PFSK-1 (cell line): Measurements from ENCODE around the gene VAPA.

Experiments
- FOXP2 ChIP-seq: optimal IDR thresholded peaks from 2 replicates; pipeline ENCODE3; 2011; ENCODE audit warnings: borderline replicate concordance, control low read depth, inconsistent platforms; ENCODE audit not compliant: insufficient read depth; ENCODE audit errors: extremely low read length, extremely low read depth
- POLR2AphosphoS5 ChIP-seq: IDR thresholded peaks from 2 replicates; pipeline ENCODE4 v1.6.1; 2012; ENCODE audit warnings: low read depth, mild to moderate bottlenecking, control low read depth, low read length, moderate library complexity
- REST ChIP-seq, 2 experiments: IDR thresholded peaks; 2 replicates each; pipeline versions ENCODE4 v1.6.1 to v1.8.0; 2011 to 2012; ENCODE audit warnings: low read depth in 2 of 2, low read length in 2 of 2, control low read depth in 1 of 2, inconsistent platforms in 1 of 2, mild to moderate bottlenecking in 1 of 2, moderate library complexity in 1 of 2; ENCODE audit not compliant: insufficient read depth in 1 of 2
- SIN3A ChIP-seq: IDR thresholded peaks from 2 replicates; pipeline ENCODE4 v1.6.1; 2012; ENCODE audit warnings: mild to moderate bottlenecking, low read length, moderate library complexity, borderline replicate concordance; ENCODE audit not compliant: insufficient read depth
- TAF1 ChIP-seq: IDR thresholded peaks from 2 replicates; pipeline ENCODE4 v1.6.1; 2012; ENCODE audit warnings: low read length, control low read depth, borderline replicate concordance; ENCODE audit not compliant: insufficient read depth

The VAPA gene

GRCh38 chr18:9928646-9929259 lies 14.9 kb downstream of the VAPA start:
- TF ChIP-seq TAF1, result no peak
- TF ChIP-seq REST (IDR thresholded peaks at IDR 0.05; ENCODE audit: insufficient read depth in 1 of 2, low read depth in 2 of 2, low read length in 2 of 2), result no peak
- TF ChIP-seq FOXP2, result no peak
- no peak for TF ChIP-seq SIN3A
- no peak for TF ChIP-seq POLR2AphosphoS5

- TF ChIP-seq FOXP2 (no peak), TAF1 (no peak), SIN3A (no peak), REST (IDR thresholded peaks at IDR 0.05; ENCODE audit: insufficient read depth in 1 of 2, low read depth in 2 of 2, low read length in 2 of 2) (no peak), POLR2AphosphoS5 (no peak)
These were observed 16.6 kb downstream of the VAPA start for GRCh38 chr18:9930299-9930884.

GRCh38 chr18:9931146-9931545 lies 17.3 kb downstream of the VAPA start:
- TF ChIP-seq SIN3A, result no peak
- no peak for TF ChIP-seq REST (IDR thresholded peaks at IDR 0.05; ENCODE audit: insufficient read depth in 1 of 2, low read depth in 2 of 2, low read length in 2 of 2)
- no peak for TF ChIP-seq FOXP2
- no peak for TF ChIP-seq POLR2AphosphoS5
- no peak for TF ChIP-seq TAF1

- no peak for TF ChIP-seq REST (IDR thresholded peaks at IDR 0.05; ENCODE audit: insufficient read depth in 1 of 2, low read depth in 2 of 2, low read length in 2 of 2)
- TF ChIP-seq TAF1, result no peak
- TF ChIP-seq POLR2AphosphoS5, result no peak
- TF ChIP-seq FOXP2, result no peak
- no peak for TF ChIP-seq SIN3A
These were observed 17.9 kb downstream of the VAPA start for GRCh38 chr18:9931678-9932077.
